ENCODE data around the gene WAS. TPM values are rescaled to one million over a fixed set of nuclear protein-coding genes. Genes with fewer than 3 reads are reported as not detected.

The WAS gene
- total RNA-seq, 4 donors from 2014 or later = 1.2 to 7.1 (median 3.7) TPM

- intact Hi-C loops (cut with DNase I) = no loop called here
- TF ChIP-seq POLR2A (IDR thresholded peaks at IDR 0.05) (no peak), CTCF (IDR thresholded peaks at IDR 0.05) (no peak)
- WGBS, 2 donors = 45% methylated on average over 2 of the region's 3 CpGs; no CpG with 5 or more reads in 1 of the 2 donors
Observed at GRCh38 chrX:48700951-48701653, 17.5 kb downstream of the WAS start.

DNA sequence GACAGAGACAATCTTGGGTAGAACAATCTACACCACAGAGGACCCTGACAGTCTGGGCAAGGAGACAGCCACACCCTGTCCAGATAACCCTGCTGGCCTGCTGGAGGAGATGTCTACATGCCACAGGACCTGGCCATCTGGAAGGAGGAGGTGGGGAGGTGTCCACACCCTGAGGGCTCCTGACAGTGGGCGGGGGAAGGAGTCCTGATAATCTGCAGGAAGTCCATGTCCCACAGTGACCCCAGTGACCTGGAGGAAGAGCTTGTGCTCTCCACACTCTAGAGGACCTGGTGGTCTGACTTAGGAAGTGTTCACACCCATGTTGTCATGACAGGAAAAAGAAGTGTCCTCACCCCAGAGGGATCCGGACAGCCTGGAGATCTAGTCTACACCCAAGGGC lies 18.4 kb downstream of the WAS start:
- DNase-seq = no peak
- 60% methylated on average over 1 of the region's 2 CpGs; no CpG with 5 or more reads in 1 of the 2 donors for WGBS, 2 donors
- no peak overlapping the region for H3K27ac ChIP-seq
- H3K27me3 ChIP-seq = no peaks in the 10 kb centered on the region
- intact Hi-C loops (cut with DNase I) = no loop called here
- H3K36me3 ChIP-seq = peaks cover 0 to 65% (median 5%) of the 10 kb centered on the region in 3 donors
- TF ChIP-seq POLR2A (IDR thresholded peaks at IDR 0.05) (no peak), CTCF (IDR thresholded peaks at IDR 0.05) (no peak)
- no peaks in the 10 kb centered on the region for H3K9me3 ChIP-seq
- no peak overlapping the region for H3K4me3 ChIP-seq
- H3K4me1 ChIP-seq = peaks cover 0 to 34% (median 3%) of the 10 kb centered on the region in 3 donors

More at GRCh38 chrX:48700951-48701653, 17.5 kb downstream of the WAS start:
- DNase-seq = no peak
- H3K27me3 ChIP-seq = no peaks in the 10 kb centered on the region
- H3K4me1 ChIP-seq = peaks cover 0 to 35% (median 3%) of the 10 kb centered on the region in 3 donors
- H3K27ac ChIP-seq = no peak overlapping the region
- peaks cover 0 to 56% (median 5%) of the 10 kb centered on the region in 3 donors for H3K36me3 ChIP-seq
- no peaks in the 10 kb centered on the region for H3K9me3 ChIP-seq
- H3K4me3 ChIP-seq = no peak overlapping the region

DNA sequence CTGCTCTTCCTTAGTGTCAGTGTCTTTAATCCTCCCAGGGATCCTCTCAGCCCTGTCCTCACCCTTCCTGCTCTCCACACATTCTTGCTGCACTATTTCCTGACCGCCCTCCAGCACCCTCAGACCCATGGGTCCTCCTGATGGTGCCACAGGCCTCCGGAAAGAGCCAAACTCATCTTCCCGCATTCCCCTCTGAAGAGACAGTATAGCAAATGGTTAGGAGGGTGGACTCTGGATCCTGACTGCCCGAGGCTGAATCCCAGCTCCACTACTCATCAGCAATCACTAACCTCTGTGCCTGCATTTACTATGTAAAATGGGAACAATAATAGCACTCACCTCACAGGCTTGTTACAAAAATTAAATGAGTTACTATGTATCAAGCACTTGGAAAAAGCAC lies 19.1 kb downstream of the WAS start:
- H3K36me3 ChIP-seq = peaks cover 0 to 72% (median 5%) of the 10 kb centered on the region in 3 donors
- no peaks in the 10 kb centered on the region for H3K27me3 ChIP-seq
- intact Hi-C loops (cut with DNase I) = no loop called here
- H3K27ac ChIP-seq = no peak overlapping the region
- TF ChIP-seq POLR2A (IDR thresholded peaks at IDR 0.05) (no peak), CTCF (IDR thresholded peaks at IDR 0.05) (no peak)
- no peaks in the 10 kb centered on the region for H3K9me3 ChIP-seq
- H3K4me3 ChIP-seq = no peak overlapping the region
- peaks cover 0 to 27% (median 3%) of the 10 kb centered on the region in 3 donors for H3K4me1 ChIP-seq
- 62 to 80% methylated on average over 1 to 4 of the region's 4 CpGs for WGBS, 2 donors
- DNase-seq = no peak

GRCh38 chrX:48703228-48703627 lies 19.6 kb downstream of the WAS start:
- H3K4me1 ChIP-seq = peaks cover 0 to 27% (median 3%) of the 10 kb centered on the region in 3 donors
- DNase-seq = no peak
- intact Hi-C loops (cut with DNase I) = no loop called here
- no peaks in the 10 kb centered on the region for H3K27me3 ChIP-seq
- peaks cover 0 to 77% (median 5%) of the 10 kb centered on the region in 3 donors for H3K36me3 ChIP-seq
- TF ChIP-seq POLR2A (IDR thresholded peaks at IDR 0.05) = no peak
- no peak for TF ChIP-seq CTCF (IDR thresholded peaks at IDR 0.05)
- no peaks in the 10 kb centered on the region for H3K9me3 ChIP-seq
- WGBS, 2 donors = 70 to 71% methylated on average over 5 to 7 of the region's 7 CpGs
- no peak overlapping the region for H3K4me3 ChIP-seq
- H3K27ac ChIP-seq = peak overlapping the region in 2 of 4 donors; percentile 68 to 75

GRCh38 chrX:48703642-48704481 lies 20.3 kb downstream of the WAS start:
- H3K4me3 ChIP-seq = no peak overlapping the region
- H3K4me1 ChIP-seq = peaks cover 0 to 27% (median 3%) of the 10 kb centered on the region in 3 donors
- H3K27ac ChIP-seq = peak overlapping the region in 3 of 4 donors; percentile 68 to 75 (median 69)
- H3K36me3 ChIP-seq = peaks cover 0 to 78% (median 5%) of the 10 kb centered on the region in 3 donors
- TF ChIP-seq POLR2A (IDR thresholded peaks at IDR 0.05) (no peak), CTCF (IDR thresholded peaks at IDR 0.05) (no peak)
- intact Hi-C loops (cut with DNase I) = no loop called here
- DNase-seq = no peak
- WGBS, 2 donors = 27 to 46% methylated on average over 4 of the region's 4 CpGs
- no peaks in the 10 kb centered on the region for H3K27me3 ChIP-seq
- H3K9me3 ChIP-seq = no peaks in the 10 kb centered on the region

Data from esophagus squamous epithelium (tissue), 5 donors.